HG02610 (cell line): ENCODE data around the gene KCNG2.

ENCODE experiments used
- ATAC-seq: cut with Tn5 transposase; IDR thresholded peaks from one replicate; pipeline ENCODE4 v1.9.1; 2021; ENCODE audit warnings: mild to moderate bottlenecking, moderate library complexity; ENCODE audit not compliant: unreplicated experiment

The KCNG2 gene

DNA sequence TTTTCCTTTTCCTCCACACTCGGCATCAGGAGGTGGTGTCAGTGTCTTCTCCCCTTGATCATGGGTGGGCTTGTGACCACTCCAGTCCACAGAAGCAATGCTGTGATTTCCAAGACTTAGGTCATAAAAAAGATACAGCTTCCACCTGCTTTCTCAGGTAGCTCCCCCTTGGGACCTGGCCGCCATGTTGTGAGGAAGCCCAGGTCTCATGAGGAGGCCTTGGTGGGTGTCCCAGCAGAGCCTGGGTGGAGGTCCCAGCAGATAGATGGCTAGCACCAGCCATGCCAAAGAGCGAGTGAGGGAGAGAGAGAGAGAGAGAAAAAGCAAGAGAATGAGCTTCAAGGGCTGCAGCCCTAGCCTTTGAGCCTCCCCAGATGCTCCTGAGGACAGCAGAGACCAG lies 137.8 kb downstream of the KCNG2 start:
- no peak for ATAC-seq

DNA sequence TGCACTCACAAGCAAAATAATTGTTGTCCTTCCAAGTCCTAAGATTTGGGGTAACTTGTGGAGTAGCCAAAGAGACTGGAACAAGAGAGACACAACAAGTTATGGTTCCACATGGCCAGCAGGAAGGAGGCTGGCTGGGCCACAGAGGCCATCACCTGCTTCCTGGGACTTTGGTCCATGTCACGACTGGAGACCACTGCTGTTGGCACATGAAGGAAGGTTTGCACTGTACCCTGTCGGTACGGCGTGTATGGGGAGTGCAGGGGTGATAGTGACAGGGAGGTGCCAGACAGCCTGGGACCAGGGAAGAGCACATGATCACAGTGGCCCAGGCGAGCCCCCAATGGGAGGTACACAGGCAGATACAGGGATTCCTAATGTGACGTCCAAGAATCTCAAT lies 138.2 kb downstream of the KCNG2 start:
- no peak for ATAC-seq

DNA sequence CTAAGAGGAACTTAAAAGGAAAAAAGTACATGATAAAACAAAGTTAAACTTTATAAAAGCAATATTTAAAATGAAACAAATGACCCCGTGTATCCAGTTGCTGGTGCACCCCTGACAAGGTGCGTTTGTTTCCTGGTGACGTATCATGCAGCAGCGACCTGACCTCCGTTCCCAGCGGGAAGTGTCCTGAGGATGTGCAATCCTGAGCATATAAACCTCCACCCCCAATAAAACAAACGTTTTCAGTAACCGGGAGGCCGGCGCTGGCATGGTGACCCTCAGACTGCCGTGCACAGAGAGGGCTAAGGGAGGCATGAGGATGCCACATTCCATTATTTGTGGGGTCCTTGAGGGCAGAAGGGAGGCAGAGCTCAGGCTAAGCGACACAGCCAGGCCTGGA lies 138.9 kb downstream of the KCNG2 start:
- no peak for ATAC-seq

DNA sequence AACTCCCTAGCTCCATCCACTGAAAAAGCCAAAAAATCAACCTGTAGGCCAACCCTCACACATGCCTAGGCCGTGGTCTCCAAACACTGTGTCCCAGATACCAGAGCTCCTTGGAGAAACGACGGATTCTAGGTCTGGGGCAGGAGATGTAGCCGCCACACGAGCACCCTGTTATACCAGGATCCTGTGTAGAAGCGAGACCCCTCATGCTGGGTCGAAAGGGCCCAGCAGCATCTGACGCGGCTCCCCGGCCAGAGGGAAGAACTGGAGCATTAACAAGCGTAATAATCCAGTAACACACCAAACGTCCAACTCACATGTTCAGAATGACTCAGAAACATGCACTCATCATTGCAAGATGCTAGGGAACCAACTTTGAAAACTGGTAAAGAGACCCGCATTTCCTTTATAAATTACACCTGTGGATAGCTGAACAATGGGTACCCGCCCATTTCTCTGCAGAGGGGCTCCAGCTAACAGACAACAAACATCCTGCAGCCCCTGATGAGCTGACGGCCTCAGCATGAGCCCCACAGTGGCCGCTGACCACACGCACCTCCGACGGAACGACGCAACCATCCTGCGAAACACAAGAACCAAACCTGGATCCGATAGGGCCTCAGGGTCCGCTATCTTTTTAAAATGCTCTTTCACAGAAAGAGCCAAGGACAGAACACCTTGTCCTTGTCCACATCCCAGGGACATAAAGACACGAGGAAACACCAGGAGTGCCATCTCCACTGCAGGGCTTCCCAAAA lies 139.5 kb downstream of the KCNG2 start:
- no peak for ATAC-seq

DNA sequence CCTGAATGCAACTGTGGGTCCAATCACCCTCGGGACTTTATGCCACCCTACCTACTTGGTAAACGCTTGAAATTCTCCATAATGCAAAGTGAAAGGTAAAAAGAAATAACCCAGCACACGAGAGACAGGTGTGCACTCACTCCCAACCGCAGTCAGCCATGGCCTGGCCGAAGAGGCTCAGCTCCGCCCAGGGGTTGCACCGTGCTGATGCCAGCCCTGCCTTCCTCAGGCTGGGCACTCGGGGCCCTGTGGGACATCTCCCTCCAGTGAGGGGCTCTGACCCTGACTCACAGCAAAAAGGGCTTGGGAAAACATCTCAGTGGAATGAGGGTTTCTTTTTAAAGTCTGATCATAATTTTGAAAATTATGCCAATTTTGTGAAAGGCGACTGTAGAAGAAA lies 140.5 kb downstream of the KCNG2 start:
- no peak for ATAC-seq

DNA sequence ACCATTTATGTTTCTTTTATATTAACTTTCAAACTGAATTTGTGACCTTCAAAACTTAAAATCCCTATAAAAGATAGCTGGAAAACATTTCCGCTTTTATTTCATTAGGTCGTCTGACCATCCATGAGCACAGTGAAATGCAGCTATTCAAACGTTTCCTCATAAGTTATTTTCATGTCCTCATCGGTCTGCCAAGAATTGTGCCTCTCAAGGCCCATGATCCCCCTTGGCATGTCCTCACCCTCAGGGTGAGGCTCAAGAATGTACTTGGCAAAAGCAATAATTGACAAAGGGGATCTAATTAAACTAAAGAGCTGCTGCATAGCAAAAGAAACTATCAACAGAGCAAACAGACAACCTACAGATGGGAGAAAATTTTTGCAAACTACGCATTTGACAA lies 141.4 kb downstream of the KCNG2 start:
- no peak for ATAC-seq

DNA sequence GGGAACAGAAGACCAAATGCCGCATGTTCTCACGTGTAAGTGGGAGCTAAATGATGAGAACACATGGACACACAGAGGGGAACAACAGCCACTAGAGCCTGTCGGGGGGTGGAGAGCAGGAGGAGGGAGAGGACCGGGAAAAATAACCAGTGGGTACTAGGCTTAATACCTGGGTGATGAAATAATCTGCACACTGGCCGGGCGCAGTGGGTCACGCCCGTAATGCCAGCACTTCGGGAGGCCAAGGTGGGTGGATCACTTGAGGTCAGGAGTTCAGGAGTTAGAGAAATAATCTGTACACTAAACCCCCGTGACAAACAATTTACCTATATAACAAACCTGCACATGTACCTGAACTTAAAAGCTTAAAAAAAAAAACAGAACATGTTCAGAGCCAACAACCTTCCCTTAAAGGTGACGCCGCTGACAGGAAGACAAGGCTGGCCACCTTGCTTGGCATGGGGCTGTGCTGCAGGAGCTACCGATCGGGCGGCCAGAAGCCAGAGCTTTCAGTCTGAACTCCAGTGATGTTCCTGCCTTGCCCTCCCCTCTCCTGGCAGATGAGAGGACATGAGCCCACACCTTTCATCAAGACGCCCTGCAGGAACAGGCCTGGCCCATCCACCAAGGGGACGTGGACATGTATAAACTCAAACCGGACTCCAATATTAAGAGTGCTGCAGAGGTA lies 142.5 kb downstream of the KCNG2 start:
- ATAC-seq: no peak

DNA sequence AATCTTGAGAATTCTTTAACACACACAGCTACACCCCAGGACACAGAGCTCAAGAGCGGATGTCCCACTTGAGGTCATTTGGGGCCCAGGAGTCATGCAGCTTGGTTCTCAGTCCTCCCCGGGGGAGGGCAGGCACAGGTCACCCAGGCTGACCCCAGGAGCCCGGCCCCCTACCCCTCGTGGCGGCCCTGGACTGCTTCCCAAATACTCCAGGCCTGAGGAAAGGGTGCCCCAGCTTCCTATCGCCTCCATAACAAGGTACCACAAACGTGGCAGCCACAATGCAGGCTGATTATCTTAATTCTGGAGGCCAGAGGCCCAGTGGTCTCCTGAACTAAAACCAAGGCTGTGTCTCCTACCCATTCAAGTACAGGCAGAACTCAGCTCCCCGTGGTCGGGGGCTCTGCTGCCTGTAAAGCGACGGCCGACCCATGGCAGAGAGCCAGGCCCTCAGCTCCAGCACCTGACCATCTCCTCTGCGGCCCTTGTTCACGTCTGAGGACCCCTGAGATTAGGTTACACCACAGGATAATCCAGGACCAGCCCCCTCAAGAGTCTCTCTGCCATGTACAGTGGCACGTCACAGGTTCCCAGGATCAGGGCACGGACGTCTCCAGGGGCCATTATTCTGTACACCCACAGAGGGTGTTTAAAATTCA lies 143.2 kb downstream of the KCNG2 start:
- ATAC-seq: no peak

DNA sequence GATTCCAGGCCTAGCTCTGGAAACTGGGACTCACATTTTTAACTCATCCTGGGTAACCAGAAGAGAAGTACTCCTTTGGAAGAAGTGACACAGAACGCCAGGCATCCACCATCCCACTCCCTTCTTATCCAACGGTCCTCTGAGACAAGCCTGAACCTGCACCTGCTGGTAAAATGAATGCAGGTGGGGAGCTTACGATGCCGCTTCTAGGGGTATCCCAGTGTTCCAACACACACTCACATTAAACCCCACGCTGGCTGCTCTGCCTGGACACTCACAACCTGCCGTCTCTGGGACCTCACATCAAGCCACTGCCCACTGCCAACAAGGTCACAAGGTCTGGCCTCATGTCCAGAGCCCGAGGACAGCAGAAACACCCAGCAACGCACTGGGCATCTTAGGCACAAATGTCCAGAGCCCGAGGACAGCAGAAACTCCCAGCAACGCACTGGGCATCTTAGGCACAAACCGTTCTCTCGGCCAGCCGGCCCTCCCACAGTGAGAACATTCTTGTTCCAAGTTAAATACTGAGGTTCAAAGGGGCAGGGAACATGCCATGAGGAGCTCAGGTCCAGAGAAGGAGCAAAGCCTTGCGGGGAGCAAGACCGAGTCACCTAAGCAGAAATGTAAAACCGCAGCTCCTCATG lies 143.9 kb downstream of the KCNG2 start:
- no peak for ATAC-seq

DNA sequence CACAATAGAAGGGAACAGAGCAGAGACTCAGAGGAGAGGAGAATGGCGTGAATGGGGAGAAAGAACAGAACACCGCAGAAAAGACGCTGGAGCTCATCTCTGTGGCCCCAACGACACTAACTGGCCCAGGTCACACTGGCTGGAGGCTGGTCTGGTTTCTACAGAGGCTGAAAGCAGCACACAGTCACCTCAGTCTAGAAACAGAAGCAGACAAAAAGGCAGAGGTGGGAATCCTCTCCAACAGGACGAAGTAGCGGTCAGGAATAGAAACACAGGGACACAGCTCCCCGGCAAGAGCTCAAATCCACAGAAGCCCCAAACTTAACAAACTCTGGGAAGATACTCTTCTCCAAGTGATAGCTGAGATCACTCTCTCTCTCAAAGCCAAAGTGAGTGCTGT lies 144.5 kb downstream of the KCNG2 start:
- ATAC-seq: no peak

DNA sequence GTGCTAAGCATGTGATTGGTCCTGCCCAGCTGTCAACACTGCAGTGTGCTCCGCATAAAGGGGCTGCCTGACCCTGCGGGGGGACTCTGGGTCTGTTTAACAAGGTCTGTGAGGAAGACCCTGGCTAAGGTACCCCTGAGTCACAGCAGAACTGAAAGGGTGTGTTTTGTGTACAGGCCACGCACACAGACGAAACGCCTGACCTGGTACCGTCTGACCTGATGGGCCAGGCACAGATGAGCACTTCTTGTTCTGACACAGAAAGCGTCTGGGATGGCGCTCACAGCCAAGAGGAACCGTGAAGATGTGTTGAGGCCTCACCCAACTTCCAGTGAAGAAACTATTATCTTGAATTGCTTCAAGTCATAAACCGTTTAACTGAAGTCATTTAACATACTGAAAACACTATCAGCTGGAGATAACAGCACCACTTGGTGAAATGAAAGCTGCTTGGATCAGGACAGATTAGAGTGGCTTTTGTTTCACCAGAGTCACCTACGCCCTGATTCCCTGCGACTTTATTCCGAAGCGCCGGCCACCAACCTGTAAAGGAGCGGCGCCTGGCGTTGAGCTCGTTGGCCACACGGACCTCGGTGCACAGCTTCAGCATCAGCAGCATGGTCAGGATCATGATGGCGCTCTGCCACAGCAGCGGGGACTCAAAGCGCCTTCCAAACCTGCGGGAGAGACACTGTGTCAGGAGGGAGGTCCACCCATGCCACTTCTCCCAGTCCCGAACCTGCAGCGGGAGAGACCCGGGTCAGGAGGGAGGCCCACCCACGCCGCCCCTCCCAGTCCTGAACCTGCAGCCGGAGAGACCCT lies 145.3 kb downstream of the KCNG2 start:
- ATAC-seq: no peak

DNA sequence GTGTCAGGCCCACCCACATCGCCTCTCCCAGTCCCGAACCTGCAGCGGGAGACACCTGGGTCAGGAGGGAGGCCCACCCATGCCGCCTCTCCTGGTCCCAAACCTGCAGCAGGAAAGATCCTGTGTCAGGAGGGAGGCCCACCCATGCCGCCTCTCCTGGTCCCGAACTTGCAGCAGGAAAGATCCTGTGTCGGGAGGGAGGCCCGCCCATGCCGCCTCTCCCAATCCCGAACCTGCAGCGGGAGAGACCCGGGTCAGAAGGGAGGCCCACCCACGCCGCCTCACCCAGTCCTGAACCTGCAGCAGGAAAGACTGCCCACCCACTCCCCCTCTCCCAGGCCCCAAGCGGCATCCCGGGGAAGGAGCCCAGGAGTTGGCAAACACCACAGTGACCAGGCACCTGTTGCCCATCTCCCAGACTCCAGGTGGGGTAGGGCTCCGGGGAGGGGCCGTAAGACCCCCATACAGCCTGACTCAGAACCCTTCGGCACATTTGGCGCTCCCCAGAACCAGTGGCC lies 145.9 kb downstream of the KCNG2 start:
- ATAC-seq: no peak

DNA sequence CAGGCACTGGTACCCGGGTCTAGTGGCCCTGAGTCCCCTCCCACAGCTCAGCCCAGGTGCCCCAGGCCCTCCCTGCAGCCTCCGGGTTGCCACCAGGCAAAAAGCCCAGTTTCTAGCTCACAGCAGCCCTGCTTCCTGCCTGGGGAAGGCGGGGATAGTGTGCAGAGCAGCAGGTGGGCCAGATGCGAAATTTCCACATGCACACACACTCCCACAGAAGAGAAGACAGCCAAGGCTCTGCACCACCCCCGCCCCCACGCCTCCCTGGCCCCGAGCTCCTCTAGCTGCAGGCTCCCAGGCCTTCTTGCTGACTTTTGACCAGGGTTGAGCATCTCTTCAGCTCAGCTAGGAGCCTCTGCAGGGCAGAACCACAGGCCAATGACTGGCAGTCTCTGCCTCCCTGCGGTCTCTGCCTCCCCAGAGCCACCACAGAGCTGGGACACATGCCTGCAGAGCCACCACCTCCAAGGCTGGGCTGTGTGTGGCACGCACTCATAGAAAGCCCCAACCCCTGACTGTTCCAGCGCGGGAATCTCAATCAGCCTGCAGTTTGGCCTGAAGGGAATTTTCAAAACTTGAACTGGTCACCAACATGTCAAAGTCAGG lies 146.5 kb downstream of the KCNG2 start:
- peak; percentile 63 for ATAC-seq

DNA sequence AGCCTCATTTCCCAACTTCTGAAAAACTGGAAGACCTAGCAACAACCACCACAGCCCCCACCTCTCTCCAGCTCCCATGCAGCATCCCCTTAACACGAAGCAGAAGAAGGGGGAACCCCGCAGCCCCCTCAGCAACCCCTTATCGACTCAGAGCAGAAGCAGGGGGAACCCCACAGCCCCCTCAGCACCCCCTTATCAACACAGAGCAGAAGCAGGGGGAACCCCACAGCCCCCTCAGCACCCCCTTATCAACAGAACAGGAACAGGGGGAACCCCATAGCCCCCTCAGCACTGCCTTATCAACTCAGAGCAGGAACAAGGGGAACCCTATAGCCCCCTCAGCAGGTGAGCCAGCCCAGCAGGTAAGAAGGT lies 147.0 kb downstream of the KCNG2 start:
- peak; percentile 20 for ATAC-seq

DNA sequence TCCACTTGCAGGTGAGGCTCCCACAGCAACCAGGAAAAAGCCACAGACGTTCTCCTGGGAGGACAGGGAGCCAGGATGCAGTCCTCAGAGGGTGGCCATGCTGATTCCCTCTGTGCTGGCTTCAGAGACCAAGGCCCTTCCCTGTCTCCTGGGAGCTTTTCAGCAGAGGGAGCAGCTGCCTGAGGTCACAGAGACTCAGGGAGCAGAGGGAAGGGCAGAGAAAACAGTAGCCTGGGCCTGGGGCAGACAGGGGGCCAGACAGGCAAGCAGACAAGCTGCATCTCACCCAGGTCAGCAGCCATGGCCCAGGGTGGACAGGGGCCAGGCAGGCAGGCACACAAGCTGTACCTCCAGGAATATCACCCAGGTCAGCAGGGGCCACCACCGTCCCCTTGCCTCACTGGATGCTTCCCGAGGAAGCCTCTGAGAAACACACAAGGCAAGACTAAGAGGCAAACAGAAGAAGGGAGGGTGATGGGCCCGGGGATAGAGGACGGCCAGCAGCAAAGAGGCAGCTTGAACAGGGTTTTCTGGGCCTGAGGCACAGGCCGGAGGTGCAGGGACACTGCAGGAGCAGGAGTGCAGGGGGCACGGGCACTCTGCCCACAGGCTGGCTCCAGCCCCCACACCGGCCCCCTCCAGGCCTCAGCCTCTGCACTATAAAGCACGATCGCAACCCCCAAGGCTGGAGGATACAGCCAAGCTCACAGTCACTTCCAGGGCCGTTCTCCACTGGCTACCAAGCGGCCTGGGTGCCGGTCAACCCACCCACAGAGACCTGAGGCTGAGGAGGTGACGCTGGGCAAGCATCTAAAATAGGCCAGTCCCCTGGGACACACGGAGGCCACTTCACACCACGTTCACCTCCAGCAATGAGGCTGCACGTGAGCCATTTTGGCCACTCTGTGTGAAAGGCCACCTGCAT lies 147.6 kb downstream of the KCNG2 start:
- ATAC-seq: no peak

DNA sequence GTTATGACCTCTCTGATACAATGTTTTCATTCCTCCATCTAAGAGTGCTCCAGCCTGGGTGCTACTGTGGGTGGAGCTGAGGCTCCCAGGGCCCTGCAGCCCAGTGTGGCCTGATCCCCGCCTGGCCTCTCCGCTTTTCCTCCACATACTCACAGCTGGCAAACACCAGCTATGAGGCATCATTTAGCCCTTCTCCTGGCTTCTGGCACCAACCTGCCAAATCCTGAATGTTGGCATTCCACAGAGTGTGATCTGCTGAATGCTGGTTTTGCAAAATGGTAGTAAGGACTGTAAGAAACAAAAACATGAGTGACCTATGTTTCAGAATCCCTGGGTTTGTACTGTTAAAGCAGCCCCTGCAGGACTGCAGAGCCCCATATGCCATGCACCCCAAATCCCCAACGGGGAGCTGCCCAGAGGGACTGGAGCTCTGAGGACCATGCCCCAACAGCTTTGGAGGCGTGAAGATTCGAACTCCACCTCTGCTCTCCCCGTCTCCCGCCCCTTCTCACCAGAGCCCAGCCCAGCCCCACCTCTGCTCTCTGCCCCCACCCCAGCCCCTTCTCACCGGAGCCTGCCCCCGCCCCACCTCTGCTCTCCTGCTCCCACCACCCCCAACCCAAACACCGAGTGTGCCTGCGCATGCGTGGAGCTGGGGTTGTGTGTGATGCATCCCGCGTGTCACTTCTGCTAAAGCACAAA lies 149.5 kb downstream of the KCNG2 start:
- ATAC-seq: no peak

DNA sequence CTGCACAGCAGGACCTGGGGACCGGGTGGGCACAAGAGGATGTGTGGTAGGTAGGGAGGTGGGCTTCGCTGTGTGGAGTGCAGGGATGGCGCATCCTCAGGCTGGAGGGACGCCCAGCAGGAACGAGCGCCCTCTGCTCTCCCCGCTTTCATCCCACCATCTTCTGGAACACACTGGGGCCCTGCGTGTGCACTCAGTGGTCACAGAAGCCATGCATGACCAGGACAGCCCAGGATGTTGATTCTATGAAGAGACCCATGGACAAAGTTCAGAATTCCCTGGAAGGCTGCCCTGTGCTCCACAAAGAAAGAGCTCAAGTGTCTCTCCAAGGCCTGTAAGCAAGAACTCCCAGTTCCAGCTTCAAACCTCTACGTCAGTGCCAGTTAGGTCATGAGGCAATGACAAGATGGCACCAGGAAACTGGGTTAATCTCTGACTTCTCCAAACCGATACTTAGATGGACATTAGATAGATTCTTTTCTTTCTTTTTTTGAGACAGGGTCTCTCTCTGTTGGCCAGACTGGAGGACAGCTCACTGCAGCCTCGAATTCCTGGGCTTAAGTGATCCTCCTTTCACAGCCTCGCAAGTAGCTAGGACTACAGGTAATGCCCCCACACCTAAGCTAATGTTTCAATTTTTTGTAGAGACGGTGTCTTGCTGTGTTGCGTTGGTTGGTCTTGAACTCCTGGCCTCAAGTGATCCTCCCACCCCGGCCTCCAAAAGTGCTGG lies 150.3 kb downstream of the KCNG2 start:
- ATAC-seq: no peak
